Activated T-cell treated with anti-CD3 and anti-CD28 coated beads for 4 hours (primary cell): Measurements from ENCODE around the gene ERCC5.

Source experiments
- DNase-seq: peaks from one replicate; pipeline ENCODE4 v3.0.0-alpha.2; 2020

ERCC5 gene

DNA sequence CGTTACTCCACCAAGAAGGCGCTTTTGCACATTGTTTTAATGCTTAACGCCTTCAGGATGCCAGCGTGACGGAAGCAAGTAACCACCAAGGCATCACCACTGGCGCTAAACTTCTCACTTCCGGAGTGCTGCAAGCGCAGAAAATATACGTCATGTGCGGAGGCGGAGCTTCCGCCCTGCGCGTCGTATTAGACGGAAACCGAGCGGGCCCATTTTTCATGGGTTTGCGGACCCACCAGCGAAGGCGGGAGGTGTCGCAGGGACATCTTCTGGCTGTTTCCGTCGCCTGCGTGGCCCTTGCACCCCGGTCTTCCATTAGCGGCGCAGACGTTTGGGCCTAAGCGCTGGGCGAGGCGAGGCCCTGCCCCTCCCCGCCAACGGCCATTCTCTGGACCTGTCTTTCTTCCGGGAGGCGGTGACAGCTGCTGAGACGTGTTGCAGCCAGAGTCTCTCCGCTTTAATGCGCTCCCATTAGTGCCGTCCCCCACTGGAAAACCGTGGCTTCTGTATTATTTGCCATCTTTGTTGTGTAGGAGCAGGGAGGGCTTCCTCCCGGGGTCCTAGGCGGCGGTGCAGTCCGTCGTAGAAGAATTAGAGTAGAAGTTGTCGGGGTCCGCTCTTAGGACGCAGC lies at the start of gene ERCC5:
TSS of gene ERCC5 (plus strand) at position 403 of the 631 bp plus-strand sequence. CDS start 235 bp downstream, outside the sequence.
- DNase-seq, result peak; percentile 96

DNA sequence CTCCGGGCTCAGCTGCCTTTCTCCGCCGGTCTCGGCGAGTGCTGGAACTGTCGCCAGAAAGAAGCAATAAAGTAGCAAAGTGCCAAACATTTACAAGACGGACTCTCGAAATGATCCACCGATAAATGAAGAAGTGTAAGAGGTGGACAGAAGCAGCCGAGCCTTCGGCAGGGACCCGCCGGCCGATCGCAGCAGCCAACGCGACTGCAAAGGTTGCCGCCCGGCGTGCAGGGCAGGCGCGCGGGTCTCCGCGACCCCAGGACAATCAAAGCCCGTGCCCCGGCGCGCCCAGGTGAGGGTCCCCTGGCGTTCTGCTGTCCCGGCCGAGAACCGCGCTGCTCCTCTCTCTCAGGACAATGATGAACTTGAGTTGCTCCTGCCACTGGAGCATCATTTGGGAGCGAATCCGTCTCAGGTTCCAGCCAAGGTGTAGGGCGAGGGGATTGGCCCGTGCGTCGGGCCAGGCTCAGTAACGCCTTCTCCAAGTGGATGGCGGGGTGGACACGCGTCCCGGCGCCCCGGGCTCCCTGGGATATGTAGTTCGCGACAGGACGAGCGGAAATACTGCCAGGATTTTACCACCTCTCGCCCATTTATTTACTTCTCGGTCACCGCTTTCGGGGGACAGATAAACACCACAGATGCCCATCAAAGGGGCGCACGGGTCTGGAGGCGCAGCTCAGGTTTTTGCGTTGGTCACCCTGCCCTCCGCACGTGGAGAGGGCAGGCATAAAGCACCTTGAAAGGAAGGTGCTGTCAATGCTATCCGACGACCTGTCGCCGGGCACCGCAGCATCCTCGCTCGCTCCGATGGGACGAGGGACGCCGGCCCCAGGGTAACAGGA lies 47.0 kb upstream of the ERCC5 start, which contains the start of the genes BIVM and POGLUT2:
TSS of gene BIVM (plus strand) at position 539 of the 845 bp plus-strand sequence. CDS start 8,149 bp downstream, outside the sequence.
TSS of gene POGLUT2 (minus strand) at position 396 of the 845 bp plus-strand sequence. CDS start at position 90, 306 bp downstream.
- peak; percentile 38 for DNase-seq

DNA sequence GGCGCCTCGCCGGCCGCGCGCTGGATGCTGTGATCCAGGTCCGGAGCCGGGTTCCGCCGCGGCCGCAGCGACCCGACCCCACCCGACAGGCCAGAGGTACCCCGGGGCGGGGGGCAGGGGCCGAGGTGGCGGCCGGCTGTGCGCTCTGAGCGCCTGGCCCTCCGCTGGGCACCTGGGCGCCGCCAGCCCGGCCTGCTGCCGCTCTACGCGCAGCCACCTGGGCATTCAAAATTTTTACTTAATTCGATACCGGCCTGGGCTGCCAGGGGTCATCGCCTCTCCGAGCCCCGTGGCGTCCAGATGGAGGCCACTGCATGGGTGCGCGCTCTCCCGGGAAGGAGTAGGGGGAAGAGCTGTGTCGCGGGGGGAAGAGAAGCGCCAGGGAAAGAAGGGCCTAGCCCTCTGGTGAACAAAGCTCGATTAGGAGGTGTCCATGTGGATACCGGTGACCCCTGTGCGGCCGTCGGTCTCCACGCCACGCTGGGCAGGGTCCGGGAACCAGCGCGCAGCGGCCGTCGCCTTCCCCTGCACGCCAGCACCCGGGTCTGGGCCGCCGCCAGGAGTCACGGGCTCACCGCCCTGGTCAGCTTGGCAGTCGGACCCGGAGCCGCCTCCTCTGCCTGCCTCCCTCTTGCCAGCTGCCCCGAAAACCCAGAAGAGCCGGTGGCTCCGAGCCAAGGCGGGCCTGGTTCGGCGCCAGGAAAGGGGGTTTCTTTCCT lies 46.2 kb upstream of the ERCC5 start:
- DNase-seq, result no peak

DNA sequence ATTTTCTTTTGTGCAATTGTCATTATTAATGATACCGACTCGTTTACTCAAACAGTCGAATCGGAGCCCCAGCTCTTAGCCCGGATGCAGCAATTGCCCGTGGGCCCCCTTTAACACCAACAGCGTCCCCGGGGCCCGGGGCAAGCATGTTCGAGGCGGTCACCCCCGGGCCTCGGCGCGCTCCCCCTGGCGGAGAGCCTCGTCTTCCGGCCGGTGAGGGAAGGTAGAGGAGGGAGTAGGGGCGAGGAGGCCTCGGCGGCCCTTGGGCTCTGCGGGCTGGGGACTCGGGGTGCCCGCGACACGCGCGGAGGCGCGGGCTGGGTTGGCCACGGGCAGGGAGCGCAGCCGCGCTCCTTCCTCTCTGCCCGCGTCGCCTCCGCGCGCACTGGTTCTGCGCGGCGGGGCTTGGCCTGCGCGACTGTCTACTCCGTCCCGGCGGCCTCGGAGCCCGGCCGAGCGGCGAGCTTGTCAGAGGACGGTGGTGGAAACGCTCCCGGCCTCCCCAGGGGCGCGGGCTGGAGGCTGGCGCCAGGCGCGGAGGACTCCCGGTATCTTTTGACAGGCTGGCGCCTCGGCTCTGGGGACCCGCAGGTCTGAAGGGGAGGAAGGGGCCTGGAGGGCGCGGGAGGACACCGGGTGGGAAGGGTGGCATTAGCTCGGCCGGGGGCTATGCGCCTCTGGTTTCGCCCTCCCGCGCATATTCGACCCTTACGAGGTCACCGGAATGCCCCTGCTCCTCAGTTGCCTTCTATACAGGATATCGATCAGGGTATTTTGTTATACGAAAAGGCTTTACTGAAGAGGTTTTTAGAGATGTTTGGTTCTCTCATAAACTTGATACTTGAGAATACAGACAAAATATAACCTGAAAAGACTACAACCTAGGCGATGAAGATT lies 45.4 kb upstream of the ERCC5 start:
- peak; percentile 78 for DNase-seq

DNA sequence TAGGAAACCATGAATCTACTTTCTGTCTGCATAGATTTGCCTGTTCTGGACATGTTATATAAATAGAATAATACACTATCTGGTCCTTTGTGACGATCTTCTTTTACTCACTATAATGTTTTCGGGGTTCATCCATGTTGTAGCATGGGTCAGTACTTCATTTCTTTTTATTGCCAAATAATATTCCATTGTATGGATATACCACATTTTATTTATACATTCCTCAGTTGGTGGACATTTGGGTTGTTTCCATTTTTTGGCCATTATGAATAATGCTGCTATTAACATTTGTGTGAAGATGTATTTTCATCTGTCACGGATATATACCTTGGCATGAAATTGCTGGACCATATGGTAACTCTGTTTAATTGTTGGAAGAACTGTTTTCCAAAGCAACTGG lies 40.2 kb upstream of the ERCC5 start:
- no peak for DNase-seq

DNA sequence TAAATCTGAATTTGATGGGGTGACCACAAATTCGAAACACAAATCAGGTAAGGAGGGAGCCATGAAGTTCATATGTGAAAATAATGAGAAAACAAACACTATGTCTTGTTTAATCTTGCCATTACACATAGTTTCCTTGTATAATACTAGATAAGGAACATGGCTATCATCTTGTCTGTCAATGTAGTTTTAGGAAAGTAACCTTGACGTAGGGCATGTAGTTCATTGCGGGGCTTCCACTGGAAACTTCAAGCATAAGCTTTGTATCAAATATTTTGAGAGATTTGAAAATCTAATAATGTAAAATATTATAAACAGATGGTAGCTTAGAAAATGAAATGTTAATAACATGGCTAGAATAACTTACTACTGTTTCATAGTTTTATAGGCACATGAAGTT lies 38.1 kb upstream of the ERCC5 start:
- DNase-seq, result no peak

DNA sequence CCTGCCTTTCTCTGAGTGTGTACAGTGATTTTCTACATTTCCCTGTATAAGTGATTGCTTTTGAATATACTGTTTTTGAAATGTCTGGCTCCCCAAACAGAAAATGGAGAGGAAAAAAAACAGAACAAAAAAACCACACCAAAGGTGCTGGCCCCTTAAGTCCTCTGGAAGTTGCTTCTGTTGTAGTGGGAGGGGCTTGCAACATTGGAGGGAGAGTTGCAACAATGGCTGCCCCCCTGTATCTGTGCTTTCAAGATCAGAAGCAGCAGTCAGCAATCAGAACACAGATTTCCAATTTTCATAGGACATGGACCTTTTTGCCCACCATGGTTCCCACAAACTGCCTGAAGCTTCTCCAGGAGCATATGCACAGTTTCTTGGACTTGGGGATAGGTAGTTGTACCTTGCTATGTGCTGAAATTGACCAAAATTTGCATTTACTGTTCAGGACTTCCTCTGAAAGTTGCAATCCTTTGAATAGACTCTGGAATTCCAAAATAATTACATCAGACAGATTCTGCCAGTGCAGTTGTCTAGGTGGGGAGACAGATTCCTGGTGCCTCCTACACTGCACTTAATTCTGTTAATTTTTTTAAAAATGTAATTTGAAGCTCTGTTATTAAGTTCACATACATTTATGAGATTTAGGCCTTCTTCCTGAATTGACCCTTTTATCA lies 33.1 kb upstream of the ERCC5 start:
- no peak for DNase-seq

DNA sequence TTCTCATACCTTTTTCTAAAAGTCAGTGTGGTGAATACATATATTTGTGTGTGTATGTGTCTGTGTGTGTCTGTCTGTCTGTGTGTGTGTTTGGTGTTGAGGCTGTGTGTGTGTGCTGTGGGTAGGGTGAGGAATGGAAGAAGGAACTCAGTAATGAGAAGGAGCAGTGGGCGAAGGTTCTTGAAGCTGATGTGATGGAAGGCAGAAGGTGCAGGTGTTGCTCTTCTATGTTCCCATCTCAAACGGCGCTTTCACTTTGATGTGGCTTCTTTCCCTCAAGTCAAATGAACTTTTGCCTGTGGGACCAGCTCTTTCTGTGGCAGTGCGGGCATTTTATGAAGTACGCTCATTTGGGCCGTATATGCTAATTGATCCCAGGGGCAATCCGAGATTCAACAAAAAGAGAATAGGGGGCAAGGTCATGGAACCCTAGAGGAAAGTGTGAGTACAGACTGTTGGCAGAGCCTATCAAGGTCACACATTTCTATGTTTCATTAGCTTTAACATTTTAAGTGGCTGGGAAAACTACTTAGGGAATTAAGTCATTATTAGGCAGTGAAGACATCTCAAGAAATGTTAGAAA lies 31.7 kb upstream of the ERCC5 start:
- no peak for DNase-seq

DNA sequence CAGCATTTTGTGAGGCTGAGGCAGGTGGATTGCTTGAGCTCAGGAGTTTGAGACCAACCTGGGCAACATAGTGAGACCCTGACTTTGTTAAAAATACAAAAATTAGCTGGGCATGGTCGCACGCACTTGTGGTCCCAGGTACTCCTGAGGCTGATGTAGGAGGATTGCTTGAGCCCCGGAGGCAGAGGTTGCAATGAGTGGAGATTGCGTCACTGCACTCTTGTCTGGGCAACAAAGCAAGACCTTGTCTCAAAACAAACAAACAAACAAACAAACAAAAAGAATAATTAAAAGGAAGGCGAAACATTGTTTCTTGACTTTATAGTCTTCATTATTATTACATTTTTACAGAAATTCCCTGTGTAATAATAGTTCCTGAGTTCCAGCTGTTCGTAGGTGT lies 31.0 kb upstream of the ERCC5 start:
- DNase-seq, result no peak

DNA sequence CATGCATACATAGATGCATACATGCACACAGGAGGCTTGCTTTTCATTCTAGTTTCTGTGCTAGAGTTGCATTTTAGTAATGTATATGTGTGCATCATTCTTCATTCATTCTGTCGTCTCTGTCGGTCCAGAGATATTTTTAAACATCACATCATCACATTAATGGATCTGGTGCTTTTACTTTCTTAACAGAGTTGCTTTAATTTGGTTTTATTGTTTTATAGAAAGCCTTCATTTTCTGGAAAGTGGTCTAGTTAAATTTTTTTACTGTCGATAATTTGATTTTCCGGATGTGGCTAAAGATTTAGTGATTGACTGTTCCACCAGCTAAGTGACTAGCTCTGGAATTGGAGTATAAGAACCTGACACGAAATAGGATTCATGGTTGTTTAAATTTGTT lies 30.0 kb upstream of the ERCC5 start:
- no peak for DNase-seq

DNA sequence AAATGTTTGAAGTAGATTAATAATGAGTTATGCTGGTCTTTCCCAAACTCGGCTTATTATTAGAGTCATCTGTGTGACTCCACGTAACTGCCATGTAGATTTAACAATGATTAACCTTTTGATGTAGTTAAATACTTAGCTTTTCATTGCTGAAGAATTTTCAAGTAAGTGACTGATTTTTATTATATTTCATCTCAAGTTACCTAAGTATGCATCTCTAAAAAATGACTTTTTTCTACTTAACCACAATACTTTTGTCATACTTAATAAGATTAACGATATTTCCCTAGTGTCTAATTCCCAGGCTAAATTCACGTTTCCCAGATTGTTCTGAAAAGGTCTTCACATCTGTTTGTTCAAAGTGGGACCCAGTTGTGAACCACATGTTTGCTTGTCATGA lies 29.1 kb upstream of the ERCC5 start:
- no peak for DNase-seq

DNA sequence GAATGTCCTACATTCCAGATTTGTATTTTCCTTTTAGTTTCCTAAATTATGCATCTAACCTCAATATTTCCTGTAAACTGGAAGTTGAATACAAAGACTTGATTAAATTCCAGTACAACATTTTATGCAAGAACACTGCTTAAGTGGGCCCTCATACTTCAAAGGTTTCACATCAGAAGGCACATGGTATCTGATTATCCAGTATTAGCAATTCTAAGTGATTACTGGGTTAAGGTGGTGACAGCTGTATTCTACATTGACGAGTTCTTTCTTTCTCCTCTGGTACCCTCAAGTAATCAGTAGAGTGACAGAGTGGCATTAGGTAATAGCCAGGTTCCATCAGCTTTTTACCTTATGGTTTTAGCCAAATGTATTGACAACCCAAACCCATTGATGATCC lies 28.6 kb upstream of the ERCC5 start:
- DNase-seq, result no peak

DNA sequence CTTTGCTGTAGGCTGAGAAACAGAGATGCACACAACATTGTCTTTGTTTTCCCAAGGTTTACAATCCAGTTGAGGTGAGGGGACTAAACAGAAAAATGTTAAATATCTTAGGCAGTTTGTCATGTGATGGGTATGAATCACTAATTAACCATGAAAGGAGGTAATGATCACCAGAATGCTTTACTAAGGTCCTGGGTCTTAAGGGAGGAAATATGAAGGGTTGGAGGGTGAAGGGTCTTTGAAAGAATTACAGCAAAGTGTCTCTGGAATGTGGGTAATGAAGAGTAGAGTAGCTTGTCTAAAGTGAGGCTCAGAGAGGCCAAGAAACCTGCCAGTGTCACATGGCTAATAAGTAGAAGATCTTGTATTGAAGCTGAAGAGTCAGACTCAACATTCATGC lies 27.9 kb upstream of the ERCC5 start:
- no peak for DNase-seq

DNA sequence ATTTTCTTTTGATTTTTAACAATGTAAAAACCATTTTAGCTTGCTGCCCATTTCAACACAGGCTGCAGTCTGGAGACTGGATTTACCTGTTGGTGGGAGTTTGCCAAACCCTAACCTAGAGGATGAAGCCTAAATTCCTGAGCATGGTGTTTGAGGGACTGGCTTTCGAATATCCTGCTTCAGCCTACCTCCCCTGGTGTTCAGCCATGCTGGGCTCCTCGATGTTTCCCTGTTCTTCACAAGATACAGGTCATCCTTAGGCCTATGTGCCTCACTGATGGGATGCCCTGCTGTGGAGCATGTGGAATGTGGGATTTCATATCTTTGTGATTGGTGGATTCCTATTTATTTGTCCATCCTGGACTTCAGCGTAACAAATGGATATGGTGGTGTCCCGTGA lies 20.4 kb upstream of the ERCC5 start:
- DNase-seq, result no peak

DNA sequence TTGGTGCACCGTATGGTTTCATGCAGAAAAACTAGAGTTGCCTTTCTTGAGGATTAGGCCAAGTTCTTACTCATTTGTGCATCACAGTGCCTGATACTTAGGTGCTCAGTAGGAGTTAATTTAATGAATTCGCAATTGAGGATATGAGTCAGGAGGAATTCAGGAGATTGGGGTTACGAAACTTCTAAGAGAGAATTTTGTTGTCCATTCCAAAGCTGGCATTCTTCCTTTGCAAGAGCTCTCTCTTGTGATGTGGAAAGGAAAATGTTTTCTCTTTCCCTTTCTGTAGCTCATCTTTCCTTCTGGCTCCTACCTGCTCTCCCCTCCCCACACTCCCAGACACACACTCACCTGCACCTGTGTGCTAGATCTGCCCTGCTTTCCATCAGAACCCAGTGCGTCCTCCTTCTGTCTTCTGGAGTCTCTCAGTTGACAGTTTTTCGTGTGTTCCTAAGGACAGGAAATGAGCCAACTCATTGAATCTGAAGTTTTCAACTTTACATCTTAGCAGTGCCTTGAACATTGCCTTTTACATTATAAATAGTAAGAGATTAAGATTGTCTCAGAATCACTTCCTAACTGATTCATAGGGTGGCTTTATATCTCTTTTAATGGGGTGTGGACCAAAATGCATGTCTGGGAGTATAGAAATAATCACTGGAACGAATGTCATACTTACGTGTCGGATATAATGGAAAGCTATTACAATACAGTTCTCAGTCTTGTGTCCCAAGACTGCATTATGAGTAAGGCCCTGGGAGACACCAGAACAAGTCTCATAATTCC lies 19.7 kb upstream of the ERCC5 start:
- DNase-seq, result no peak

DNA sequence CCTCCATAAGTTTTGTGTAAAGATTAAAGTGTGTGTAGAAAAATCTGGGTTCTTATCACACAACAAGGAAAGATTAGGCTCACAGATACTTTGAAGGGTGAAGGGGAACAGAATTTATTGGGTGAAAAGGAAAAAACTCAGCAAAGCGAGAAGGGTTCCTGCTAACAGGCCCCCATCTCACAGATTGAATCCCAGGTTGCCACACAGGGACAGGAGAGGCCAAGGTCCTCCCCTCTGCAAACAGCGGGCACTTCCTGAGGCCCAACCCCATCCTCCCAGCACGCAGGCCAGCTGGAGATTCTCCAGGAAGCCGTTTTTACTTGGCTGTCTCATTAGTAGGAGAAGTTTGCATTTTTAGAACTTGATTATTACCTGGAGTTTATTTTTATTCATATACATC lies 15.2 kb upstream of the ERCC5 start:
- DNase-seq, result no peak

DNA sequence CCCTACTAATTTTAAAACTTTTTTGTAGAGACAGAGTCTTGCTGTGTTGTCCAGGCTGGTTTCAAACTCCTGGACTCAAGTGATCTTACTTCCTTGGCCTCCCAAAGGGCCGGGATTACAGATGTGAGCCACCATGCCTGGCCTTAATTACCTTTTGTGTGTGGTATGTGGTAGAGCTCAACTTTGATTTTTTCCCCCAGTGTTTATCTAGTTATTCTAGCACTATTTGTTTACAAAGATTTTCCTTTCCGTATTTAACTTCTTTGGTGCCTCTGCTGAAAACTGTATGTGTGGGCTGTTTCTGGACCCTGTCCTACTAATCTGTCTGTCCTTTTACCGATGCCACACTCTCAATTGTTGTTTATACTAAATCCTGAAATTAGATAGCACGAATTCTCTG lies 9.4 kb upstream of the ERCC5 start:
- no peak for DNase-seq

DNA sequence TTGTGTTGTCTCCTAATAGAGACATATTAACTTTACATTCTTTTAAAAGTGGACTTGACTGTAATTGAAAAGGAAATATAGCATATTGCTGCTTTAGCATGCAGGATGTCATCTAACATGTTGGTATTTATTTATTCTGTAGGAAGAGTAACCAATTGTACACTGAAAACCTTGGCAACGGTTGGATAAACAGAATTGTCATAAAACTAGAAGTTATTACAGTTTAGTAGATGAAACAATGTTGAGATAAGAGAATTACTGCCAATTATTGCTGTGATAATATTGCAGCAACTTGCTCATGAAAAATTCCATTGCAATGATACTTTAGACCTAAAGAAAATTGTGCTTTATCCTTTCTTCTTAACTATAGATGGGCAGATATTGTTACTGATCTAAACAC lies 7.6 kb upstream of the ERCC5 start:
- no peak for DNase-seq

DNA sequence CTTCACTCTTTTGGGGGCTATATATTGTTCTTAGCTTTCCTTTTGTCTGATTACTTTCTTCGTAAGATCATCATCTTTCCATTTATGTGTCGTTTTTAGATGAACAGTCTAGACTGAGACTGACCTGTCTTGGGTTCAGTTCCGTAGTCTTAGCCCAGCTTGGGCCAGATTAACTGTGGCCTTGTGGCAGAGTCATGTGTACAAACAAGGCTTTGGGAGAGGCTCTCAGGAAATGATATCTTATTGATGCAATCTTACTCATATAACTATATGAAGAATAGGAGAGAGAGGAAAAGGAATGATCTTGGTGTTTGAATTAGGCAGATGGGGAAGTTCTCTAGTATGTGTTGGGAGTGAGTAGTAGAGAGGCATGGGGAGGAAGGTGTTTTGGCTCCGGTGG lies 6.8 kb upstream of the ERCC5 start:
- DNase-seq, result no peak

DNA sequence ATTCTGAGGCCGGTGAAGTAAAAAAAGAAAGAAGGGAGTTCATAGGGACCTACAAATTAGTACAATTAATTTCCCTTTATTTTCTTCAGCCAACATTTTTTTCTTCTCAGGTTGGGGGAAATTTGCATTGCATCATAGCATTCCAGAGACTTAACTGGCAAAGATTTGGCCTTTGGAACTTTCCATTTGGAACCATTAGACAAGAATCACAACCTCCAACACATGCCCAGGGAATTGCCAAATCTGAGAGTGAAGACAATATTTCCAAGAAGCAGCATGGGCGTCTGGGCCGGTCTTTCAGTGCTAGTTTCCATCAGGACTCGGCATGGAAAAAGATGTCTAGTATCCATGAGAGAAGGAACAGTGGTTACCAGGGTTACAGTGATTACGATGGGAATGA lies 6.4 kb upstream of the ERCC5 start:
- DNase-seq, result no peak

DNA sequence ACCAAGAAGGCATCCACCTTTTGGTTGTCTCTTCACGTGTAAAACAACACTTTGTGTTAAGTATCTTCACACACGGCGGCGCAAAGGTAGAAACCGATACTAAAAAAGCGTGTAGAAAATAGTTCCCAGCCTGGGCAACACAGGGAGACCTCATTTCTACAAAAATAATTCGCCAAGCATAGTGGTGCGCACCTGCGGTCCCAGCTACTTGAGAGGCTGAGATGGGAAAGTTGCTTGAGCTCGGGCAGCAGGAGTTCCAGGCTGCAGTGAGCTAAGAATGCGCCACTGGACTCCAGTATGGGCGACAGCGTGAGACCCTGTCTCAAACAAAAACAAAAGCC lies 573 bp upstream of the ERCC5 start:
- DNase-seq, result no peak
